HG03095 (cell line): ENCODE data around the gene CDH4.

Experiments used
- ATAC-seq: cut with Tn5 transposase; IDR thresholded peaks from one replicate; pipeline ENCODE4 v1.9.1; 2021; ENCODE audit warnings: moderate library complexity; ENCODE audit not compliant: unreplicated experiment

CDH4 gene

DNA sequence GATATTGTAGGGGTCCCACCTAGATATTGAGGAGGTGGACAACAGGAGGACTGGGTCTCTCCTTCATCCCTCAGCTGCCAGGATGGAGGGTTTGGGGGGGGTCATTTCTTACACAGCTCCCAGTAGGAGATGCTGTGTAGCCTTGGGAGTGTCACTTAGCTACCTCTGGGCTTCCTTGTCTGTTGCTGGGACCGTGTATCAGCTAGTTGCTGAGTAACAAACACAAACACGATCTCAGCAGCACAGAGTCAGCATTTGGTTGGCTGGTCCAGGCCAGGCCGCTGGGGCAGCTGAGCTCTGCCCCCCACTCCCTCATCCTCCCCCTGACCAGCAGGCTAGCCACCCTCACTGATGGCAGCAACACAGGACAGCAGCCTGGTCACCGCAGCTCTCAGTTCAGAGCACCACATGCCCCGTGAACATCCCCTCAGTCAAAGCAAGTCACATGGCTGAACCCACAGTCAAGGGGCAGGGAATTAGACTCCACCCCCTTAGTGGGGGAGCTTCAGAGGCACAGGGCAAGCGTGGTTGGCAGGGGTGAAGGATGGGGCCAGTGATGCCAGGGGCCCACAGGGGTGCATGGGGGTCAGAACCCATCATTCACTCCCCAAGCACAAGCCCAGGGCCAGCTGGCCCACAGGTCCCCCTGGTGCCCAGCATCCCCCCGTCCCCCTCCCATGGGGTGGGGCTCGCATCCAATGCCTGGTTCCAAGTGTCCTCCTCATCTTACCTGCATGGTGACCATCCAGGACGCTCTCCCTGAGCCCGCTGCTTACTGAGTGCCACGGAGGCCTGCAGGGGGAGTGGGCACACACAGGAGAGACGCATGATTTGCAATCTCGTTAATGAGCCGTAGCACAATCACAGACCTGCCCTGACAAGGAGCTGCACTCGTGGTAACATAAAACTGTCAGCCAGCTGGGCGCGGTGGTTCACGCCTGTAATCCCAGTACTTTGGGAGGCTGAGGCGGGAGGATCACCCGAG is 701.3 kb downstream of the CDH4 start:
- ATAC-seq = no peak

DNA sequence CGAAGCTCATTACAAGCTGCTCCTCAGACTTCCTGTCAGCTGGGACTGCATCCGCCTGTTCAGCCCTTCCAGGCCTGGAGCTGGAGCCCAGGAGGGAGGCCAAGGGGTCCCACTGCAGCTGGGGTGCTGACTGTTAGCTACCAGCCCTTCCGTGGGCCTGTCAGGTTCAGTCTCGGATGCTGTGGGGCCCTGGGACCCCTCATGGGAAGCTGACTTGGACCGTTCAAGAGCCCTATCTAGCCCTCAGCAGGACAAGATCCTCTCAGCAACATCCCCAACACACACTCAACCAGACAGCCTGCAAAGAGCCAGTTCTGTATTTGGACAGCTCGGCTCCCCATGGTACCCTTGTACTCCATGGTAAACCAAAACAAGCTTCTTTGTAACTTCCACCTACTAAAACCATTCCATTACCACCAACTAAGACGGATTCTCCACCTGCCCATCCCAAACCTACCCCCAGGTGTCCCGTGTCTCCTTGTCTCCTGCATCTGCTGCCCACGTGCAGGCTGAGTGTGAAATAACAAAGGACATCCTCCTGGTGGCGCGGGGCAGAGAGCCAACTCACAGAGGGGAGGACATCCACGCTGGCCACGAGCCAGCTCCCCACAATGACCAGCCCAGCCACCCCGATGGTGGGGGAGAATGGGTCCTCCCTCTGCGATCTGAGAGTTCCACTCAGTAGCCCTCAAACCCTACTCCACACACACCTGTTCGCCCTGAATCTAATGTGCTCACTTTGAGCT is 702.4 kb downstream of the CDH4 start:
- no peak for ATAC-seq

DNA sequence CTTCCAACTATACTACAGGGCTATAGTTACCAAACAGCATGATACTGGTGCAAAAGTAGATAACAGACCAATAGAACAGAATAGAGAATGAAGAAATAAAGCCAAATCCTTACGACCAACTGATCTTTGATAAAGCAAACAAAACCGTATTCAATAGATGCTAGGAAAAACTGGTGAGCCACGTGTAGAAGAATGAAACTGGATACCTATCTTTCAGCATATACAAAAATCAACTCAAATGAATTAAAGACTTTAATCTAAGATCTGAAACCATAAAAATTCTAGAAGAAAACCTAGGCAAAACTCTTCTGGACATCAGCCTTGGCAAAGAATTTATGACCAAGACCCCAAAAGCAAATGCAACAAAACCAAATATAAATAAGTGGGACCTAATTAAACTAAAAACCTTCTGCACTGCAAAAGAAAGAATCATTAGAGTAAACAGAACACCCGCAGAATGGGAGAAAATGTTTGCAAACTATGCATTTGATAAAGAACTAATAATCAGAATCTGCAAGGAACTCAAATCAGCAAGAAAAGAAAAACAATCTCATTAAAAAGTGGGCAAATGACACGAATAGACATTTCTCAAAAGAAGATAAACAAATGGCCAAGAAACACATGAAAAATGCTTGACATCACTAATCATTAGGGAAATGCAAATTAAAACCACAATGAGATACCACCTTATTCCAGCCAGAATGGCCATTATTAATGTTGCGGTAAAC is 703.8 kb downstream of the CDH4 start:
- ATAC-seq = no peak

DNA sequence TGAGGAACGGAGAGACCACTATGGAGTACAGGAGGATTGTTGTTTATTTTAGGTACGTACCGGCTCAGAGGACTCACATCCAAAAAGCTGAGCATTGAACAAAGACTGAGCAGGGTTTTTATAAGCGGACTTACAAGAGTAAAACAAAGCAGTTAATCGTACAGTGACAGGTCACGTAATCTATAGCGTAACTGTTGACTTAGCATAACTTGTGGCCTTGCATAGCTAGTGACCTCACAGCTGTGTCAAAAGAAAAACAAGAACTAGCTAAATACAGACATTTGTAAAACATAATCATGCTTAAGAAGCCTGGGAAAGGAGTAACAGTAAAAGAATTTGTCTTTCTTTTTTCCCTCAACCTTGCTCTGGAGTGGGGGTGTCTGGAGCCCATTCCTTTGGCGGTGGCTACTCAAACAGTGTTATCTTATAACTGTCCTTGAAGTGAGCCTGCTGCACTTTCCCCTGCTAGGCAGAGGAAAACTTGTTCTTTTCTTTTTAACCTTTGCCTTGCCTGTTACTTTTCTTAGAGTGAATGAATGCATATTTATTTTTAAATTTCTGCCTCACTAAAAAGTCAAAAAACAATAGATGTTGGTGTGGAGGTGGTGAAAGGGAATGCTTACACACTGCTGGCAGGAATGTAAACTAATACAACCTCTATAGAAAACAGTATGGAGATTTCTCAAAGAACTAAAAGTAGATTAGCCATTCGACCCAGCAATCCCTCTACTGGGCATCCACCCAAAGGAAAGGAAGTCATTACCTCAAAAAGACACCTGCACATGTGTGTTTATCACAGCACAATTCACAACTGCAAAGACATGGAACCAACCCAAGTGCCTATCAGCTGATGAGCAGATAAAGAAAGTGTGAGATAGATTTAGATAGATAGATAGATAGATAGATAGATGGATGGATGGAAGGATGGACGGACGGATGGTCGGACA is 704.6 kb downstream of the CDH4 start:
- ATAC-seq = no peak

DNA sequence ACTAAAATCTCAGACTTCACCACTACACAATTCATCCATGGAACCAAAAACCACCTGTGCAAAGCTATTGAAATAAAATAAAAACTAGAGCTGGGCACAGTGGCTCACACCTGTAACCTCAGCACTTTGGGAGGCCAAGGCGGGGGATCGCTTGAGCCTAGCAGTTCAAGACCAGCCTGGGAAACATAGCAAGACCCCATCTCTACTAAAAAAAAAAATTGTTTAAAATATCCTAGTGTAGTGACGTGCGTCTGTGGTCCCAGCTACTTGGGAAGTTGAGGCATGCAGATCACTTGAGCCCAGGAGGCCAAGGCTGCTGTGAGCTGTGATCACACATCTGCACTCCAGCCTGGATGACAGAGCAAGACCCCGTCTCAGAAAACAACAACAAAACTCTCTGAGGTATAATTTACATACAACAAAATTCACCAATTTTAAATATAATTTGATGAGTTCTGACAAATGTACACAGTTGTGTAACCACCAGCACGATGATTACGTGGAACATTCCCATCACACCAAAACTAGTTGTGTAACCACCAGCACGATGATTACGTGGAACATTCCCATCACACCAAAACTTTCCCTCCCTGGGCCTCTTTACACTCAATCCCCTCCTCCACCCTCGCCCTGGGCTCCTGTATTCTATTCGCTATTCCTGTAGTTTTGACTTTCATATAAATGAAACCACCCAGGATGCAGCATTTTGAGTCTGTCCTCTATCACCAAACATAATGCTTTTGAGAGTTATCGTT is 706.1 kb downstream of the CDH4 start:
- no peak for ATAC-seq

DNA sequence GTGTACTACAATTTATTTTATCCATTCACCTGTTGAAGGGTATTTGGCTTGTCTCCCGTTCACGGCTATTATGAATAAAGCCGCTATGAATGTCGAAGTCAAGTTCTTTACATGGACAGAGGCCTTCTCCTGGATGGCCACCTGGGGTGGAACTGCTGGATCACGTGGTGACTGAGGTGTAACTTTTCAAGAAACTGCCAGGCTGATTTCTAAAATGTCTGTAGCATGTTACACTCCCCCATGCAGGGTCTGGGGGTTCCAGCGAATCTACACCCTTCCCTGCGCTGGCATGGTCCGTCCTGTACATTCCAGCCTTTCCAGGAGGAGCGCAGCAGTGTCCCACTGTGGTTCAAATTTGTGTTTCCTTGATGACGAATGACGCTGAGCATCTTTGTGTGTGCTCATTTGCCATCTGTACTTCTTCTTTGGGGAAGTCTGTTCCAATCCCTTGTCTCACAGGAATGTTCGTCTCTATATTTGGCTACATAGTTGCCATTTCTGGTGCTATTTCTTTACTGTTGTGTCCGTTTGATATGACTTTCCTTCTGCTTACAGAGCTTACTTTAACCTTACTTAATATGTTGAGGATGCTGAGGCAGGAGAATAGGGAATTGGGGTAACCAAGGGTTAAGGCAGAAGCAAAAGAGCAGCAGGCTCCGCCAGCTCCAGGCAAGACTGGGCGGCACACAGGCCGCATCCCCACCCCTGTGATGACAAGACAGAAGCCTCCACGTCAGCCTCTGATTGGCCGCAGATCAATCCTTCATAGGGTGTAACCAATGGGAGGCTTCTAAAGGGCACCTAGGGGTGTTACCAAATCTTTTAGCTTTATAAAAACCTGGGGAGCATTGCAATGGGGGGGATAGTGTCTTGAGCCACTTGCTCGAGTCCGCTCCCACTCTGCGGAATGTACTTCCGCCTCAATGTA is 707.0 kb downstream of the CDH4 start:
- no peak for ATAC-seq

DNA sequence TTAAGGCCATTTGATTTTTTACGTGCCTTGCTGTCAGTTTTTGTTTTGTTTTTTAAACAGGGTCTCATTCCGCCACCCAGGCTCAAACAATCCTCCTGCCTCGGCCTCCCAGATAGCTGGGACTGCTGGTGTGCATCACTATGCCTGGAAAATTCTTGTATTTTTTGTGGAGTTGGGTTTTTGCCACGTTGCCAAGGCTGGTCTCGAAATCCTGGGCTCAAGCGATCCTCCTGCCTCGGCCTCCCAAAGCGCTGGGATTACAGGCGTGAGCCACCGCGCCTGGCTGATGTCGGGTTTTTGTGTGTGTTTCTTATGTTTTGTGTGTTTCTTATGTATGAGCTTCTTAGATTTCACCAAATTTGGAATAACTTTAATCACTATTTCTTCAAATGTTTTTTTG is 708.8 kb downstream of the CDH4 start:
- ATAC-seq = no peak

DNA sequence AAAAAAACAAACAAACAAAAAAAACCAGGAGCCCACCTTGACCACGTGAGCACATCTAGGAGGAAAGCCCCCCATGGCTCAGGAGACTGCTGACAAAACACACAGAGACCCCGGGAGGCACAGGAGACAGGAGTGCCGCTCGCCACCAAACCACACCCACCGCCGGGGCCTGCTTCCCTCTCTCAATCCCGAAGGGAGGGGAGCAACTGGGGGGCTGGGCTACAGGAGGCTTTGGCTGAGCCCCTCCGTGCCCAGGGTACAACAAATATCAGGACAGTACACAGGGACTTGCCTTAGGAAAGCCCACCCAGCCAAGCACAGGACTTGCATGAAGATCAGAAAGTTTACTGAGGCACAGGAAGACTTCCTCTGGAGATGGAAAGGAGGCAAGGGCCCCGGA is 711.1 kb downstream of the CDH4 start:
- no peak for ATAC-seq

DNA sequence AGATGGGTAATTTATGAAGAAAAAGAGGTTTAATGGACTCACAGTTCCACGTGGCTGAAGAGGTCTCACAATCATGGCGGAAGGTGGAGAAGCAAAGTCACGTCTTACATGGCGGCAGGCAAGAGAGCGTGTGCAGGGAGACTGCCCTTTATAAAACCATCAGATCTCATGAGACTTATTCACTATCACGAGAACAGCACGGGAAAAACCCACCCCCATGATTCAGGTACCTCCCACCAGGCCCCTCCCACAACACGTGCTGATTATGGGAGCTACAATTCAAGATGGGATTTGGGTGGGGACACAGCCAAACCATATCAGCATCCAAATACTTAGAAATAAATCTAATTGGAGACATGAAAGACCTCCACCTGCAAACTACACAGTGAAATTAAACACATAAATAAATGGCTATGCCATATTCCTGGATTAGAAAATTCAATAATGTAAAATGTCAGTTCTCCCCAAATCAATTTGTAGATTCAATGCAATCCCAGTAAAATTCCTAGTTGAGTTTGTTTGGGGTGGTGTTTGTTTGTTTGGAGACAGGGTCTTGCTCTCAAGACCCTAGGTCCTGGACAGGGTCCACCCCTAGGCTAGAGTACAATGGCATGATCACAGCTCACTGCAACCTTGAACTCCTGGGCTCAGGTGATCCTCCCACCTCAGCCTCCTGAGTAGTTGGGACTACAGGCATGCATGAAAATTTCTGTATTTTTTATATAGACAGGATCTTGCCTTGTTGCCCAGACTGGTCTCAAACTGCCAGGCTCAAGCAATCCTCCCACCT is 712.0 kb downstream of the CDH4 start:
- ATAC-seq = no peak

DNA sequence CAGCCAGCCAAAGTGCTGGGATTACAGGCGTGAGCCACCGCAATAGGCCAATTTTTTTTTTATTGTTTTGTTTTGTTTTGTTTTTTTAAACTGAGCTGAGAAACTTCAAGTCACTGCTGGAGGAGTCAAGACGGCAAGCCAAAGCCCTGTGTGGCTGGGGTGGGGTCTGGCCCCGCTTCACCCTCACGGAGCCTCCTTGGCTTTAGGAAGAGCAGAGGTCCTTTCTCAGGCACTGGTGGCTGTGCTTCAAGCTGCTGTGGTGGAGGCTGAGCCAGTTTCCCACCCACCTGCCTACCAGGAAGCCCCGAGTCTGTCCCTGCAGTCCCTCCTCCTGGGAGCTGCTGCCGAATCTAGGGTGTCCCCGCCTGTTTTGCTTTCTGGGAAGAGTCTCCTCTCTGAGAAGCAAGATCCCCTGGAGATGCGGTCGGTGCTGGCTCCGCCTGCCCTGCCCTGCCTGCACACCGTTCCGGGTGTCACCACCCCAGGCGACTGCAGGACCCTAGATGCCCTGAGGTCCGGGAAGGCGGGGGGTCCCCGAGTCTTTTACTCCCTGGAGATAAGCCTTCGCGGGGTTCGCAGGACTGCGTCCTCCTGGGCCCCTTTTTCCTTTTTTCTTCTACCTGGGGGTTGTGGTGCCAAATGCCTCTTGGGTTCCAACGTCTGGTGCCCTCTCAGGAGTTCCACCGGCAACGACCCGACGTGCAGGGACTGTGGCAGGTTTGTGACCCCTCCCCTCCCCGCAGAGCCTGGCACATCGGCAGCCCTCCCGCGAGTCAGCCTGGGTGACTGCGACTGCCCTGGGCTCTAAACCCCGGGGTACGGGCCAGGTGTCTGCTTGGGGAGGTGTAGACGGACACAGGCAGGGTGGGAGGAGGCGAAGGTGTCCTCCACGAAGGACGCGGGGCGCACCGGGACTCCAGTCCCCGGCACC is 712.9 kb downstream of the CDH4 start:
- ATAC-seq = no peak

DNA sequence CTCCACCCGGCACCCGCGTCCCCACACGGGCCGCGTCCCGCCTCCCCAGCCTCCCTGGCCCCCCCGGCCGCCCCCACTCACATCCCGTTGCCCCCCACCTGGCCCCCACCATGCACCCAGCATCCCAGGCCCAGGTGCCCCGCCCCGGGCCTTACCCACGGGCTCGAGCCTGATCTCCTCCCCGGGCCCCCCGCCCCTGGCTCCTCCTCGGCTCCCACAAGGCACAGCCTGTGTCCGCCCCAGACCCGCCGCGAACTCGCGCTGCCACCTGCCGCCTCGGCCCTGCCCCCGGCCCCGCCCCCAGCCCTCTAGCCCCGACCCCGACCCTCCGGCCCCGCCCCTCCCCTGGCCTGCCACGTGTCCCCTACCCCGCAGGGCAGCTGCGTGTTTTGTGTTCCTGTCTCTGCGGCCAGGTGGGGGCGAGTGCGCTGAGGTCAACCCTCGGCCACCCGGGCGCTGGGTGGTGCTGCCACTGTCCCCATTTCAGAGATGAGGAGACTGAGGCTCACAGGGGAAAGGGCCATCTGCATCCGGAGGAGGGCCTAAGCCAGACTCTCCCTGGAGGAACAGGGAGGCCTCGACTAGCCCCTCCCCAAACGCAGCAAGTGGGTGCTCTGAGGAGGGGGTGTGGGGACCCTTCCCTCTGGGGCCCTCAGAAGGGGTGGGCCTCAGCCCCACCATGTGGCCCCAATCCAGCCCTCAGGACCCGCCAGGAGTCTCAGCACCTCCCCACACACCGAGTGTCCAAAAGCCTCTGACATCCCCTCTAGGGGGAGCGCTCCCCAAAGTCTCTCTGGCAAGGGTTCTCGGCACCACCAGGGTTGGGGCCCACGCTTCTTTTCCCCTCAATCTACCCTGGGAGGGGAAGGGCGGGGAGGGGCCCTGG is 713.8 kb downstream of the CDH4 start:
- ATAC-seq = no peak

DNA sequence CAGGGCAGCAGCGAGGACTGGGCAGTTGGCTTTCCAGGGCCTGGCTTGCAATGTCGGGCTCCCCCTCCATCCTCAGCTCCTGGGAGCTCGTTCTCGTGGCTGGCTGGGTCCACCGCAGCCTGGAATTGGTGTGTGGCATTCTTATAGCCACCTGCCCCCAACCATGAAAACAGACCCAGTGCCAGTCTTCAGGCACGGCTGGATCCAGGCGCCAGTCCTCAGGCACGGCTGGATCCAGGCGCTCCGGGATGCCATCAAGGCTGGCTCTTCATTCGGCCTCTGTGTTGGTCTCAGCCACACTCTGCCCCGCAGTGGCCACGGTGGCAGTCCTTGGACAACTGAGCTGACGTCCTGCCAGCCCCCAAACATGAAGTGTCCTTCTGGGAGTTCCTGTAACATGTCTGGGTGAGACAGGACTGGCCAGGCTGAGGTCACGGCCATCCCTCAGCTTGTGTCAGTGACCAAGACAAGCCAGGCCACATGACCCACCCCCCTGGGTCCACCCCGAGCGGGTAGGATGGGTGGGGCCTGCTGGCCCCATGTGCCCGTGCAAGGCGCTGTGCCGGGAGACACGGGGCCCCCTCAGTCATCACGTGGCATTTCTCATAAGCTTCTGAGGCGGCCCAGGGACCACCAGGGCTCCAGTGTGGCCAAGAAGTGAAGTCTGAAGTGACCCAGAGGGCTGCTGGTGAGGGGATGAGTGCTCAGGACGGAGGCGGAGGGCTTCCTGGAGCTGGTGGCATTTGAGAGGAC is 714.6 kb downstream of the CDH4 start:
- ATAC-seq = no peak

DNA sequence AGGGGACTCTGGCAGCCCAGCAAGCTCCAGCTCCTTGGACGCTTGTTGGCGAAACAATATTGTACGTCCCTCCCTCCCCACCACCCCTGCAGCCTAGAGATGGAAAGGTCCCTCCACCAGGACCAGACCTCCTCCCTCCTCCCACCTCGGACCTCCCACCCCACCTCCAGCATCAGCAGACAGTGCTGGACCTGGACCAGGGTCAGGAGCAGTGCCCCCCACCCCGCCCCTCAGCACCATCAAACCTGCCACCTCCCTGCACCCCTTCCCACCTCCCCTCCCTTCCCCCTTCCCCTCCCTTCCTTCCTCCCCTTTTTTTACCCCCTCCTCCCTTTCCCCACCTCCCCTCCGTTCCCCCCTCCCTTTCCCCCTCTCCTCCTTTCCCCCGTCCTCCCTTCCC is 715.2 kb downstream of the CDH4 start:
- no peak for ATAC-seq

DNA sequence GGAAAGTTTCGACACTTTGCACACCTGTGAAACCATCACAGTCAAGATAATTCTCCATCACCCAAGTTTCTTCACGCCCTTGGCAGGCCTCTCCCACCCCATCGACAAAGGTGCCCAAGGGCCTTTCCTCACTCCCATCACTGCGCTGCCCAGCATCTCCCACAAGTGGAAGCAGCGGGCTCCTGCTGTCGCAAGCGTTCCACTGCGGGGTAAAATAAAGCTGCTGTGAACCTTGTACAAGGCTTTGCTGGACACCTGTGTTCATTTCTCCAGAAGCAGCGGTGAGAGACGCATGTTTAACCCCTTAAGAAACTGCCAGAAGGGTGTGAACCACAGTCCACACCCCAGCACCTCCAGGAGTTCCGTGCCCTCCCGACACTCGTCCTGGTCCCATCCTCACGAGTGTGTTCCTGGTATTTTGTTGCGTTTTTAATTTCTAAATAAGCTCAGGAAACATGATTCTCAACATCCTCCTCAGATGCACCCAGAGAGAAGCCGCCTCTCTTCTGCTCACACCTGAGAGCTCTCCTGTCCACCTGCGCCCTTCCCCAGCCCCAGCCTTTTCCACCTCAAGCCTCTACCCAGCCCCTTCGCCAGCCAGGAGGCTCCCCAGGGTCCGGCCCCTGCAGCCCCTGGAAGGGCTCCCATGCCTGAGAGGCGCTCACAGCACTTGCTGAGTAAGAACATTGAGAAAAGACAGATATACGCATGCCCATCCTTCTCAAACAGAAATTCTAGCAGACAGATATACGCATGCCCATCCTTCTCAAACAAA is 716.2 kb downstream of the CDH4 start:
- ATAC-seq = no peak
